NCI-H2227 treated with DMSO at 0.1 percent for 48 hours (cell line): ENCODE data around the gene CDH13.

Experiments
- DNase-seq: peaks from one replicate; lab custom pipeline; 2025; lab: John Stamatoyannopoulos, UW

CDH13 gene

DNA sequence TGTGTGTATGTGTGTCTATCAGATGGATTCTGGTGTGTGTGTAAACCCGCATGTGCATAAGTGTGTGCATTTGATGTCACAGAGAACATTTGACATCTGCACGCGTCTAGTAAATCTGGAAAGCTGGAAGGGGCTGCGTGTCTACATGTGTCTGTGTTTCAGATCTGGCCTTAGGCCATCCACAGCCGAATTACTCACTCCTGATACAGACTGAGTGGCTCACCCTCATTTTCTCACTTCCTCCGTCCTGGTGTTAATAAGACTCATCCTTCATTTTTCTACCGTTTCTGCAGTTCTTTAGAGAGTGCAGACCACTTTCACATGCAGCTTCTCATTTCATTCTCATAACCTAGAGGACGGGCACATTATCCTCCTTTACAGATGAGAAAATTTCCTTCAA lies 491.6 kb downstream of the CDH13 start:
- no peak for DNase-seq

DNA sequence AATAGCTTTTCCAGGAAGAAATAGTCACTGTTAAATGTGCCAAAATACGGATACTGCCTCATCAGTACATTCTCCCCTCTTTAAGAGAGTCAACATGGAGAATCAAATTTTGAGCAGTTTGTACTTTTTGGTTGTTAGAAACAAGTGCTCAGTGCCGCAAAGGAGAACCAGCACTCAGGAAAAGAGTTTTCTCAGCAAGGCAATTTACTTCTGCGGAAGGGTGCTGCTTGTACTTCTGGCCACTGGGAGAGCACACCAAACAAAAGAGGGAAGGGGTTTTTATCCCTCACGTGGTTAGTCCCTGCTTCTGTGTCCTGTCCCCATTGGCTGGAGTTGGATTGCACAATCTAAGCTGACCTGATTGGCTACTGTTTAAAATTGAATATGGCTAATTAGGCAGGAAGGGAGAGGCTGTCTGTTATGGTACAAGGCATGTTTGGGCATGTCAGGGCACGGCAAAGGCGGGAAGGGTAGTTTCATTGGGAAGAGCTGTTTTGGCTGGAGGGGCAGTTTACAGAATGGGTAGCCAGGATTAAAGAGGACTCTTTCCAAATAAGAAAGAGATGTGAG lies 499.3 kb downstream of the CDH13 start:
- no peak for DNase-seq

DNA sequence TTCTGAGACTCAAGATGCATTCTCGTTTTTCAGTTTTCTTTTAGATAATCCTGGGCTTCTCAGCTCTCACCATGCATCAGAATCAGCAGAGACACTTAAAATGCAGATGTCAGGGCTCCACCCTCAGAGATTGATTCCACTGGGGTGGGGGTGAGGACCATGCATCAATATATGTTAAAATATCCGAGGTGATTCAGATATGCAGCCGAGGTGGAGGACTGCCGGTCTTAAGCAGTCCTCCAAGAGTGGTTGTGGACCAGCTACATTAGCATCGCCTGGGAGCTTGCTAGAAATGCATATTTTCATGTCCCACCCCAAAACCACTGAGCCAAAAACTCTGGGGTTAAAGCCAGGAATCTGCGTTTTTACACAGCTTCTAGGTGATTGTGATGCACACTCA lies 501.3 kb downstream of the CDH13 start:
- DNase-seq, result no peak

- DNase-seq, result no peak
These were observed 503.3 kb downstream of the CDH13 start for GRCh38 chr16:83130039-83130438.

DNA sequence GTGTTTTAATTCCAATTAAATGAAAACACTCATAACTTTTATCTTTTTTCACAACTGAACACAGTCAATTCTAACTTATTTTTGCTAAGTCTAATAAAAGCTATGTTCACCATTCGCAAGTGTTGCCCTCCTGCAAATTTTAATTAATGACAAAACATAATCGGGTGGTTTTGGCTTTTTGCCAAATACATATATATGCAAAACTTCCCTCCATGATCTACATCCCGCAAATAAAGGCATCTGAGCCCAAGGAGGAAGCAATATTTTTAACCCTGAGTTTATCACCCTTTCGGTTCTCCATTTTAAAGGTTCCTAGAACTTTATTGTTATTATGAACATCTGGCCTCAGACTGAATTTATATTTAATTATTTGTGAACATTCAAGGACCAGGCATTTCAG lies 507.9 kb downstream of the CDH13 start:
- DNase-seq, result no peak

- DNase-seq, result no peak
These were observed 509.6 kb downstream of the CDH13 start for GRCh38 chr16:83136419-83136818.

DNA sequence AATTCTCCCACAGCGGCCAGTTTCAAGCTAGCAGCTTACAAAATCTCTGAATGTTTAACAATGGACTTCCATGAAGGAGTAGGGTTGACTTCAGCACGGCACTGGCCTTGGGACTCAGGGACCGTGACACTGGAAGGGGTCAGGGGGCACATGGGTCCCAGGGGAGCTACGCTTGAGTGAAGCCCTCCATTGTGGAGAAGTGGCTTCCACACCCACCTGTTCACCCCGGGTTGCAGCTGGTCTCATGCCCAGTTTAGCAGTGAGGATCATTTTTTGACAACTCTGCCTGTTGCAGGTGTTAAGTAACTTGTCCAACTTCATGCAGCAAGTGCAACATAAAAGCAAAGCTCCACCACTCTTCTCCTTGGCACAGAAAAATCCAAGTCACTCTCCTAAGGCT lies 510.2 kb downstream of the CDH13 start:
- DNase-seq, result no peak

DNA sequence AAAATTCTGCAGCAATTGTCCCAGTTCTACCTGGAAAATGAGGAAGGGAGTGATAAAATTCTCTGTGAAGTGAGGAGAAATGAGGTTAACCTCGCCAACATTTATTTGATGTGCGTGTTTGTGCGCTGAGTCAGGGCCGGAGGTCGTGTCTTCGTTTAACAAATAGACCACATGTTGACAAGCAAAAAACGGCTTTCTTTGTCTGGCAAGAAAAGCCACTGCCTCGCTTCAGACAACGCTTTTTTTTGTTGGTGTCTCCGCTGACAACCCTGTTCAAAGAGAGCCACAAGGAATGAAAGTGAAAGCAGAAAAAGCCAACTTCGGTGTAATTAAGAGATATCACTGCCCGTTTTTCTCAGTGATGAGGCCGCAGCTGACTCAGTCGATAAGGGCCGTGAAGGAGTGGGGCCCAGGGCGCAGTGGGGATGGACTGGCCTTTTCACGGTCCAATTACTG lies 510.6 kb downstream of the CDH13 start:
- no peak for DNase-seq

DNA sequence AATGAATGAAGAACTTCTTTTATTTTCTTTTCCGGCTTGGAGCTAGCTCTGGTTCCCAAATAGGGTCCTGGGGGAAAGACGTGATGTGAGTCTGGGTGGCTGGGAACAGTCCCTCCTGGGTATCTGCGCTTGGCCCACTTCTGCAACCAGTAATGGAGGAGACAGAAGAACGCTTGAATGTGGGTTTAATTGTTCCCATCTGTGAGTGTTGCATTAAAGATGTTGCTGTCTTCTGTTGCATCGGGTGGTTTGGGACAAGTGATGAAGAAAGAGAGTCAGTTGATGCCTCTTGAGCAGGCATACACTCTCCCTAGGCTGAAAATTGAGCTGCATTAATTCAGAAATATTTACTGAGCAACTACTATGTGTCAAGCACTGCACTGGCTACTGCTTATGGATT lies 511.1 kb downstream of the CDH13 start:
- DNase-seq, result no peak

DNA sequence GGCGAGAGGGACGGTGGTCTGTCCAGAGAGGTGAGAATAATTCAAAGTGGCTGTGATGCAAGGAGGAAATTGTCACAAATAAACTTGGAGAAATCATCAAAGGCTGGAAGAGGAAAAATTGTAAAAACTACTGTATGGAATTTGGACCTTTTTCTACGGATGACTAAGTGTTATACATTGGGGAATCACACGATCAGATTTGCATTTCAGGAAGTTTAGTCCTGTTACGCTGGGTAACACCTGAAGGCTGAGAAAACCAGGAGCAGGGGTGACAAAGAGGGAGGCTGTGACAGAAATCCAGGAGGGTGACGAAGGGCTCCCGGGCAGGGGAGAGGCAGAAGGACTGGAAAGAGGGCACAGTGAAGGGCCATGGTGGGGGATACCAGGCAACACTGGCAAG lies 511.7 kb downstream of the CDH13 start:
- no peak for DNase-seq

GRCh38 chr16:83138976-83139690 lies 512.4 kb downstream of the CDH13 start:
- no peak for DNase-seq

- no peak for DNase-seq
These were observed 517.0 kb downstream of the CDH13 start for GRCh38 chr16:83143788-83144187.

DNA sequence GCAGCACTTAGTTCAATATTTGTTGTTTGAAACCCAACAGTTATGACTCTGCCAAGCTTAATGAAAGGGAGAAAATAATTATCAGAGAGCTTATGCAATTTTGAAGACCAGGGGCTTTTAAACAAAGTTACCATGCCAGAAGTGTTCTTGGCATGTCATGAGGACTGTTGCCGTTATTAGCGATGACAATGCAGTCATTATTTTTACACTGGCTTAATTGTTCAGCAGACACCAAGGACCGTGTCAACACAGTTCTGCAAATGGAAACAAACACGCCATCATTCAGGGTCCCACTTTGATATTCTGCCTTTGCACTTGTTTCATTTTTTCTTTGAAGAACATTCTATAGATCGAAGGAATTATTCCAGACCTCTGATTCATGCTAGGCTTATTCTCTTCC lies 518.5 kb downstream of the CDH13 start:
- DNase-seq, result no peak

- no peak for DNase-seq
These were observed 520.5 kb downstream of the CDH13 start for GRCh38 chr16:83147244-83147643.

DNA sequence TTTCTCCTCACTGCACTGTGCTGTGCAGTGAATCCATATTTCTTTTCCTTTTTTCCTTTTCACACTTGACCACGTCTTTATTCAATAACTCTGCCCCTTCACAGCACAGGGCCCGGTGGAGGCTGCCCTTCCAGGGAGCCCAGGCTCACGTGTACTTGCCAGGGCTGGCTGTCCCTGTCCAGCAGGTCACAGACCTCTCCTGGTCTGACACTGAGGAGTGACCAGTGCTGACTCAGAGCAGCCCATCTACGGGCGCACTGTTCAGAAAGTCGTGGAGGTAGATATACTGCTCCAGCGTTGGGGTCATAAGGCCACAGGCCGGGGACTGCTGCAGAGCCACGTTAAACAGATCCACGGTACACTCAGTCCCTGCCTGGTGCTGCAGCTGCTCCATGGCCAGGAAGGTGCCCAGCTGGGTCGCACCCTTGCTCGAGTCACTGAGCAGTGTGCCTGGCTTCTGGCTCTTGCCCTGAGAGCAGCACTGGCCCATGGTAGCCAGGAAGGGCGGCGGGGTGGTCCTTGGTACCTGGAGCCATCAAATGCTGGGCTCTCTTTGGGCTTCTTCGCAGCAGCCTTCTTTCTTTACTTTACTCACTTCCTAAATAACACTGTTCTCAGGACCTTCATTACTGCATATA lies 531.7 kb downstream of the CDH13 start:
- DNase-seq, result no peak

DNA sequence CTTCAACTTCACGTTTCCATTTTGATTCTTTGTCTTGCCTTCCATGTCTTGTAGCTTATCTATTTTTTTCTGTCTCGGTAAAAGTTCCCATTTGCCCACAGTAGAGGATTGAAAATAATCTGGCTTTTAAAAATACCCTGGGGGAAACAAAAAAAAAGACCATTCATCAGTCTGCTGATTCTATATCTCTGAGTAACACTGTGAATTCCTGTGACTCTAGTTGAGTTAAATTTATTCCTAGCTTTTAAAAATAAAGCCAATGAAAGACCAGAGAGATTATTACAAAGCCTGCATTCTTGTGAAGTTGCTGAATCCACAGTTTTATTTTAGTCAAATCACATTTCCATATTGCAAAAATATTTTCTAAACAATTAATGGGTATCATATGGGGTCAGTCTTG lies 532.3 kb downstream of the CDH13 start:
- DNase-seq, result no peak

DNA sequence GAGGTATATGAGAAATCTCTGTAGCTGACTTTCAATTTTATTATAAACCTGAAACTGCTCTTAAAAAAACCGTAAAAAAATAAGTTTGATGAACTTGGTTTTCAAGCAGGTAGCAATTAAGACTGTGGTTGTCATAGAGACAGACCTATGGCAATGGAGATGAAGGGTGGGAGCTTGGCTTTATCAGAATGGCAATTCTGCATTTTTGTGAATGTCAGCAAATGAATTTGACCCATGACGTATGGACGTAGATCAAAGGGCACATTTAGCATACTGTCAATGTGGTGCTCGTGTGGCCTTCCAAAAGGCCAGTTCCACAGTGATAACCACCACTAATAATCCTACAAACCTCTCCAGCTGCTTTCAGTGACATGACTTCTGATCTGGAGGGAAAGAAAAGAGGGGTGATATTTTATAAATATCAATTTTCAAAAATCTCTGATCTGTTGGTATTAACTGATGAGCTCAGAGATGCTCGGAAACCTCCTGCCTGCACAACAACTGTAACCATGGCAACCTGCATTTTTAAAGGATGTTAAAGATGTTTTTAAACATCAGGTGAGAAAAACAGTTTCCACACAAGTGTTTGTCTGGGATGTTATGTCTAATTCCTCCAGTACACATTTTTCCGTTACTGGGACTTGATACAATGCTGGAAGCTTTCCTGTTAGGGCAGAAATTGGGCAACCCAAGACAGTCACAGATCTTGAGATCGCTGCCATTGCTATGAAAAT lies 533.7 kb downstream of the CDH13 start:
- no peak for DNase-seq

DNA sequence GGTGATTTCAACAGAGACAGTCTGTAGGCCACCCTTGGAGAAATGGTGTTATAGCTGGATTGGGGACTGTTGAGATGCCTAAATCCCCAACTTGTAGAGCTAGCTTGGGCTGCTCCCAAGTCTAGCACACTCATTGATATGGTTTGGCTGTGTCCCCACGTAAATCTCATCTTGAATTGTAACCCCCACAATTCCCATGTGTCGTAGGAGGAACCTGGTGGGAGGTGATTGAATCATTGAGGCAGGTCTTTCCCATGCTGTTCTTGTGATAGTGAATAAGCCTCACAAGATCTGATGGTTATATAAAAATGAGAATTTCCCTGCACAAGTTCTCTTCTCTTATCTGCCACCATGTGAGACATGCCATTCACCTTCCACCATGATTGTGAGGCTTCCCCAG lies 536.0 kb downstream of the CDH13 start:
- DNase-seq, result no peak

- no peak for DNase-seq
These were observed 538.0 kb downstream of the CDH13 start for GRCh38 chr16:83164816-83165215.

DNA sequence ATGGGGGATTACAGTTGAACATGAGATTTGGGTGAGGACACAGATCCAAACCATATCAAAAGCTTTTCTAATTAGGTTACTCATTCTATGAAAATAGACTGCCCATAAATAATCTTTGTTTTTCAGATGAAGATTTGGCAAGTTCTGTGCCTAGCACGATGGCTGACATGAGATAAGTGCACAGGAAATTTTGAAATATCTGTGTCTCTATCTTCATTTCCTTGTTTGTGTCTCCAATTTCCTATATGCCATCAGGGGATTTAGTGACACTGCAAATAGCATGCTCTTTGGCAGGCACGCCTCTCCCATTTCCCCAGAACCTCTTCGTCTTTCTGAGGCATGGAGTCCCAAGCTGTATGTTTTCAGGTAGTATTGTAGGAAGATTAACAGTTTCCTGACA lies 544.6 kb downstream of the CDH13 start:
- no peak for DNase-seq

- DNase-seq, result no peak
These were observed 547.9 kb downstream of the CDH13 start for GRCh38 chr16:83174671-83175070.

- no peak for DNase-seq
These were observed 550.0 kb downstream of the CDH13 start for GRCh38 chr16:83176802-83177201.

- DNase-seq, result no peak
These were observed 559.1 kb downstream of the CDH13 start for GRCh38 chr16:83185902-83186301.
